Vagina (tissue), 2 donors: ENCODE data around the gene MKNK2. TPM values are rescaled to one million over a fixed set of nuclear protein-coding genes. Genes with fewer than 3 reads are reported as not detected.

Source experiments
- DNase-seq, 2 donors: peaks; one replicate each; pipeline ENCODE4 v3.0.0-alpha.2; 2017; ENCODE audit errors: extremely low spot score in 2 of 2
- H3K27ac ChIP-seq: fragments of 200-600 bp; sonication (generic); one replicate; pipeline ENCODE4 v1.5.1; 2019
- H3K27me3 ChIP-seq: fragments of 200-600 bp; sonication (generic); one replicate; pipeline ENCODE4 v1.5.1; 2019
- H3K36me3 ChIP-seq, 2 donors: fragments of 200-600 bp; sonication (generic); one replicate each; pipeline ENCODE4 v1.5.1; 2017 to 2019
- H3K4me1 ChIP-seq: fragments of 200-600 bp; sonication (generic); one replicate; pipeline ENCODE4 v1.5.1; 2019
- H3K4me3 ChIP-seq, 2 donors: fragments of 200-600 bp; sonication (generic); 1 replicate in 1 of 2; 2 replicates in 1 of 2; pipeline ENCODE4 v1.5.1; 2016 to 2019
- H3K9me3 ChIP-seq: fragments of 200-600 bp; sonication (generic); one replicate; pipeline ENCODE4 v1.5.1; 2019
- POLR2A ChIP-seq, 2 donors: fragments of 450-650 bp; IDR thresholded peaks; one replicate each; pipeline ENCODE4 v1.6.1; 2017; ENCODE audit warnings: antibody characterized with exemption in 2 of 2, mild to moderate bottlenecking in 2 of 2, moderate library complexity in 2 of 2
- POLR2AphosphoS5 ChIP-seq, 2 donors: sonication (generic); formaldehyde crosslinking; IDR thresholded peaks; one replicate each; pipeline ENCODE4 v1.9.0; 2017; ENCODE audit warnings: antibody characterized with exemption in 2 of 2, mild to moderate bottlenecking in 2 of 2, low read depth in 1 of 2; ENCODE audit not compliant: insufficient read depth in 1 of 2
- intact Hi-C: fragments of 100-400 bp; cut with DNase I; formaldehyde crosslinking; loops from one replicate; pipeline ENCODE4 v1.15.1; 2023
- total RNA-seq: library from RNA; depleted of rRNA; stranded (reverse); fragments of >200 nt; gene quantifications from one replicate; pipeline ENCODE4 v1.2.3, GENCODE V29; 2016
- TF ChIP-seq, protein P1 (sequence below), 3 experiments: fragments of 450-650 bp in 2 of 3; fragments of 200-600 bp in 1 of 3; sonication (generic) in 1 of 3; IDR thresholded peaks; one replicate each; pipeline ENCODE4 v1.5.1; 2017 to 2019; ENCODE audit warnings: antibody characterized with exemption in 3 of 3, mild to moderate bottlenecking in 2 of 3, moderate library complexity in 2 of 3

The MKNK2 gene
- total RNA-seq, 1 donor from 2014 or later = 185 TPM

DNA sequence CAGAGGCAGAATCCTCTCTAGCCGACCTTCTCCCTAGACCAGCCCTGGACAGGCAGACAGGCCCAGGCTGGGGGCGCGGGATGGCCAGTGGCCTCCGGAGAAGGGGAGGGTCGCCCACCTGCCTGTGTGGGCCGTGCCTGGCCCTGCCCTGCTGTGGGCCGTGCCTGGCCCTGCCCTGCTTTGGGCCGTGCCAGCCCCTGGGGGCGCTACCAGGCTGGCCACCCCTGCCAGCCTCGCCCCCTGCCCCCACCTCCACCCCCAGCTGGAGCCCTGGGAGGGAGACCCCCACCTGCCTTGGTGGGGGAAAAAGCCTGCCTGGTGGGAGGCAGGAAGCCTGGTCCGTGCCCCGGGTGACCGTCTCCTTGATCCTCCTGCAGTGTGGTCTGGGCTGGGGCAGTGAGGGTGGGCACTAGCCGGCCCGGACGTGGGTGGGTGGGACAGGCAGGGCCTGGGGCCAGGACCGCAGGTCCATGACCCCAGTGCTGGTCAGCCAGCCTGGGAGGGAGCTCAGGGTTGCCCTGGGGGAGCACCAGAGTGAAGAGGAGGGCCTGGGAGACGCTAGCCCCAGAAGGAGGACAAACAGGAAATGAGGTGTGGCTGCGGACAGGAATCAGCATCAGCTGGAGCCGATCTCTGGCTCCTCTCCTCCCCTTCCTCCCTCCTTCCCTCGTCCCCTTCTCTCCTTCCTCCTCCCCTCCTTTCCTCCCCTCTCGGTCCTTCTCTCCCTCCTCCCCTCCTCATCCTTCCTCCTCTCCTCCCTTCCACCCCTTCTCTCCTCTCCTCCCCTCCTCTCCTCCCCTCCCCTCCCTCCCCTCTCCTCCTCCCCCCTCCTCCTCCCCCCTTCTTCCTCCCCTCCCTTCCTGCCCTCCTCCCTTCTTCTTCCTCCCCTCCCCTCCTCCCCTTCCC lies 5.1 kb upstream of the MKNK2 start:
- peak in 1 of 2 donors; percentile 86 for TF ChIP-seq POLR2AphosphoS5 (IDR thresholded peaks at IDR 0.05; ENCODE audit: insufficient read depth in 1 of 2, low read depth in 1 of 2)
- TF ChIP-seq POLR2A (IDR thresholded peaks at IDR 0.05) = peak in 1 of 2 donors; percentile 72
- TF ChIP-seq, protein P1, sequence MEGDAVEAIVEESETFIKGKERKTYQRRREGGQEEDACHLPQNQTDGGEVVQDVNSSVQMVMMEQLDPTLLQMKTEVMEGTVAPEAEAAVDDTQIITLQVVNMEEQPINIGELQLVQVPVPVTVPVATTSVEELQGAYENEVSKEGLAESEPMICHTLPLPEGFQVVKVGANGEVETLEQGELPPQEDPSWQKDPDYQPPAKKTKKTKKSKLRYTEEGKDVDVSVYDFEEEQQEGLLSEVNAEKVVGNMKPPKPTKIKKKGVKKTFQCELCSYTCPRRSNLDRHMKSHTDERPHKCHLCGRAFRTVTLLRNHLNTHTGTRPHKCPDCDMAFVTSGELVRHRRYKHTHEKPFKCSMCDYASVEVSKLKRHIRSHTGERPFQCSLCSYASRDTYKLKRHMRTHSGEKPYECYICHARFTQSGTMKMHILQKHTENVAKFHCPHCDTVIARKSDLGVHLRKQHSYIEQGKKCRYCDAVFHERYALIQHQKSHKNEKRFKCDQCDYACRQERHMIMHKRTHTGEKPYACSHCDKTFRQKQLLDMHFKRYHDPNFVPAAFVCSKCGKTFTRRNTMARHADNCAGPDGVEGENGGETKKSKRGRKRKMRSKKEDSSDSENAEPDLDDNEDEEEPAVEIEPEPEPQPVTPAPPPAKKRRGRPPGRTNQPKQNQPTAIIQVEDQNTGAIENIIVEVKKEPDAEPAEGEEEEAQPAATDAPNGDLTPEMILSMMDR (IDR thresholded peaks at IDR 0.05) = no peak
- Histone ChIP-seq H3K4me1 (peaks cover 96% of the 10 kb centered on the region), H3K4me3 (peak overlapping the region; percentile 42 to 46), H3K36me3 (no peaks in the 10 kb centered on the region), H3K9me3 (no peaks in the 10 kb centered on the region), H3K27me3 (no peaks in the 10 kb centered on the region), H3K27ac (peak overlapping the region; percentile 99)
- intact Hi-C loops = no loop called here
- no peak for DNase-seq

- H3K4me3 ChIP-seq = no peak overlapping the region
- no peak for DNase-seq
- no peaks in the 10 kb centered on the region for H3K36me3 ChIP-seq
- no peaks in the 10 kb centered on the region for H3K9me3 ChIP-seq
- peaks cover 85% of the 10 kb centered on the region for H3K4me1 ChIP-seq
- TF ChIP-seq POLR2A (IDR thresholded peaks at IDR 0.05) (no peak), POLR2AphosphoS5 (IDR thresholded peaks at IDR 0.05; ENCODE audit: insufficient read depth in 1 of 2, low read depth in 1 of 2) (no peak)
- TF ChIP-seq, protein P1 (IDR thresholded peaks at IDR 0.05) = no peak
- intact Hi-C loops = no loop called here
- peak overlapping the region; percentile 99 for H3K27ac ChIP-seq
- no peaks in the 10 kb centered on the region for H3K27me3 ChIP-seq
These were observed 3.7 kb upstream of the MKNK2 start for GRCh38 chr19:2054763-2055162.

DNA sequence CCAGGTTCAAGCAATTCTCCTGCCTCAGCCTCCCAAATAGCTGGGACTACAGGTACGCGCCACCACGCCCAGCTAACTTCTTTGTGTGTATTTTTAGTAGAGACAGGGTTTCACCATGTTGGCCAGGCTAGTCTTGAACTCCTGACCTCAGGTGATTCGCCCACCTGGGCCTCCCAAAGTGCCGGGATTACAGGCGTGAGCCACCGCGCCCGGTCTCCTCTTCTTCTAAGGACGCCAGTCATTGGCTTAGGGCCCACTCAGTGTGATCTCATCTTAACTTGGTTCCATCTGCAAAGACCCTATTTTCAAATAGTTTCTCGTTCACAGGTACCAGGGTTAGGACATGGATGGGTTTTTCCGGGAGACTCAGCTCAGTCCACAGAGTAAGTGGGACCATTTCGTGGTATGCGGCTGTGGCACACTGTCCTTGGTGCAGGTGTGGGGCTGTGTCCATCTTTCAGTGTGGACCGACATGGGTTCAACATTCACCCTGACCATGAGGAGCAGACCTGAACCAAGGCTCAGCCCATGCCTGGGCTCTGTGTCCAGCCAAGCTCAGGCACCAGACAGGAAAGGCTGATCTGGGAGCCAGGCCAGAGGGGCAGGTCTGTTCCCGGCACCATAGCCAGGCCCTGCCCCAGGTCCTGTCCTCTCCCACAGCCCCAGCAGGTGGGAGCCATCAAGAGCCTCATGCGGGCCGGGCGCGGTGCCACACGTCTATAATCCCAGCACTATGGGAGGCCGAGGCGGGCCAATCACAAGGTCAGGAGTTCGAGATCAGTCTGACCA lies 2.8 kb upstream of the MKNK2 start:
- peaks cover 85% of the 10 kb centered on the region for H3K4me1 ChIP-seq
- H3K36me3 ChIP-seq = no peaks in the 10 kb centered on the region
- intact Hi-C loops = no loop called here
- peak; percentile 65 to 79 for TF ChIP-seq POLR2AphosphoS5 (IDR thresholded peaks at IDR 0.05; ENCODE audit: insufficient read depth in 1 of 2, low read depth in 1 of 2)
- TF ChIP-seq, protein P1 (IDR thresholded peaks at IDR 0.05) = no peak
- no peak for TF ChIP-seq POLR2A (IDR thresholded peaks at IDR 0.05)
- H3K27ac ChIP-seq = peak overlapping the region; percentile 99
- no peak for DNase-seq
- no peaks in the 10 kb centered on the region for H3K27me3 ChIP-seq
- H3K4me3 ChIP-seq = no peak overlapping the region
- H3K9me3 ChIP-seq = no peaks in the 10 kb centered on the region

DNA sequence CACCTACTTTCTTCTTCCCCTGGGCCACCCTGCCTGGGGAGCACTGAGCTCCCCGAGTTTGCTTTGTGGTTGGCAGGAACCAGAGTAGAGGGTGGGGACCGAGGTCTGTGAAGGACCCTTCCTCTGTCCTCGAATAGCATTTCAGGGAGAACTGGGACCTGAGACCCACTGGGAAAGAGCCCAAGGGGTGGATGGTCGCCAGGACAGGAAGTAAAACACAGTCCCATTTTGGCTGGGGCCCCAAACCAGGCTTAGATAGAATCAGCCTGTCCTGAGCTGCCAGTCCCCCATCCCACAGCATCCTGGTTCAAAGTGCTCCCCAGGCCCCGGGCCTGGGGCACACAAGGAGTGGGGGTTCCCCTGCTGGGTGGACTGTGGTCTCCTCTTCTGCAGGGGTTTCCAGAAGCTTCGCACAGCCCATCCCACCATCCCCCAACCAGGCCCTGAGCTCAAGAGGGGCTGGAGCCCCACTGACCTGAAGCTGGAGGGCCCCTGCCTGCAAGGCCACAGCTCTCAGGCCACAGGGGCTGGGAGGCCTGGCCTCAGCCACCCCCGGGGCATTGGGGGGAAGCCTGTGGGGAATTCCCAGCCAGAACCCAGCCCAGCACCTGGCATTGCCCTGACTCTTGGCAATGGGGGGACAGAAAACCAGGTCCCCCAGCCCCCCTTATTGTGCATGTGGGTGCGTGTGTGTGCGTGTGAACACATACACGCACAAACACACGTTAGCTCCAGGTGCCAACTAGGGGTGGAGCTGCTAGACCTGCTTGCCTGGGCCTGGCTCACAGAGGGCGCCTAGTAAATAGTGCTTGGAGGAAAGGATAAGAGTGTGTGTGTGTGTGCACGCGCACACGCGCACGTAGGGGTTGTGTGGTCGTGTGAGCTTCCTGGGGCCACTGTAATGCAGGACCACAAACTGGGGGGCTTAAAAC lies 995 bp upstream of the MKNK2 start:
- Histone ChIP-seq H3K27me3 (no peaks in the 10 kb centered on the region), H3K27ac (peak overlapping the region; percentile 99), H3K4me1 (peaks cover 85% of the 10 kb centered on the region), H3K4me3 (peak overlapping the region; percentile 93 to 99), H3K36me3 (no peaks in the 10 kb centered on the region), H3K9me3 (no peaks in the 10 kb centered on the region)
- intact Hi-C loops = no loop called here
- no peak for TF ChIP-seq POLR2A (IDR thresholded peaks at IDR 0.05)
- TF ChIP-seq POLR2AphosphoS5 (IDR thresholded peaks at IDR 0.05; ENCODE audit: insufficient read depth in 1 of 2, low read depth in 1 of 2) = no peak
- TF ChIP-seq, protein P1 (IDR thresholded peaks at IDR 0.05) = no peak
- DNase-seq = no peak
